ENCODE measurements around the gene DAP. TPM values are rescaled to one million over a fixed set of nuclear protein-coding genes. Genes with fewer than 3 reads are reported as not detected.

Gene DAP
- total RNA-seq, 3 donors from 2014 or later (not counting 1 experiment from before 2014, with no cell fraction given), result 38.4 to 48.9 (median 44.9) TPM

- Mint-ChIP-seq H3K9me3 (no peaks in the 10 kb centered on the region), H3K36me3 (no peaks in the 10 kb centered on the region), H3K4me3 (no peak overlapping the region), H3K27me3 (ENCODE audit: low read depth in 2 of 2) (peaks cover 17 to 46% of the 10 kb centered on the region in 2 donors), H3K4me1 (no peaks in the 10 kb centered on the region), H3K27ac (no peak overlapping the region)
- no peak for DNase-seq
- Histone ChIP-seq H3K27me3 (ENCODE audit: control insufficient read depth, insufficient read depth, low read length) (peaks cover 3% of the 10 kb centered on the region), H3K4me3 (ENCODE audit: low read length) (no peak overlapping the region), H3K9me3 (ENCODE audit: control insufficient read depth, insufficient read depth, low read length) (no peaks in the 10 kb centered on the region), H3K27ac (ENCODE audit: low read length) (no peak overlapping the region), H3K4me1 (ENCODE audit: control insufficient read depth, insufficient read depth, low read length) (no peaks in the 10 kb centered on the region), H3K36me3 (ENCODE audit: control insufficient read depth, insufficient read depth, low read length) (no peaks in the 10 kb centered on the region)
- 63% methylated on average over 3 of the region's 3 CpGs for WGBS (ENCODE audit: insufficient coverage)
- no peak for ATAC-seq
- no peak for TF ChIP-seq CTCF (IDR thresholded peaks at IDR 0.05)
- intact Hi-C loops (cut with micrococcal nuclease), result no loop called here
Measured at GRCh38 chr5:10800852-10801251, 39.8 kb upstream of the DAP start.

GRCh38 chr5:10797261-10797660, 36.2 kb upstream of the DAP start:
- no peaks in the 10 kb centered on the region for H3K9me3 Mint-ChIP-seq
- H3K4me3 Mint-ChIP-seq, result no peak overlapping the region
- DNase-seq (no peak), ATAC-seq (no peak)
- Histone ChIP-seq H3K9me3 (ENCODE audit: control insufficient read depth, insufficient read depth, low read length) (no peaks in the 10 kb centered on the region), H3K36me3 (ENCODE audit: control insufficient read depth, insufficient read depth, low read length) (no peaks in the 10 kb centered on the region), H3K4me3 (ENCODE audit: low read length) (no peak overlapping the region), H3K27ac (ENCODE audit: low read length) (no peak overlapping the region), H3K4me1 (ENCODE audit: control insufficient read depth, insufficient read depth, low read length) (no peaks in the 10 kb centered on the region), H3K27me3 (ENCODE audit: control insufficient read depth, insufficient read depth, low read length) (peaks cover 3% of the 10 kb centered on the region)
- H3K36me3 Mint-ChIP-seq, result no peaks in the 10 kb centered on the region
- peaks cover 18 to 52% of the 10 kb centered on the region in 2 donors for H3K27me3 Mint-ChIP-seq (ENCODE audit: low read depth in 2 of 2)
- 8% methylated on average over 2 of the region's 3 CpGs for WGBS (ENCODE audit: insufficient coverage)
- no peaks in the 10 kb centered on the region for H3K4me1 Mint-ChIP-seq
- H3K27ac Mint-ChIP-seq, result no peak overlapping the region
- intact Hi-C loops (cut with micrococcal nuclease), result no loop called here
- no peak for TF ChIP-seq CTCF (IDR thresholded peaks at IDR 0.05)

GRCh38 chr5:10793785-10794184, 32.8 kb upstream of the DAP start:
- Histone ChIP-seq H3K27ac (ENCODE audit: low read length) (no peak overlapping the region), H3K36me3 (ENCODE audit: control insufficient read depth, insufficient read depth, low read length) (no peaks in the 10 kb centered on the region), H3K4me3 (ENCODE audit: low read length) (no peak overlapping the region), H3K27me3 (ENCODE audit: control insufficient read depth, insufficient read depth, low read length) (no peaks in the 10 kb centered on the region), H3K4me1 (ENCODE audit: control insufficient read depth, insufficient read depth, low read length) (no peaks in the 10 kb centered on the region), H3K9me3 (ENCODE audit: control insufficient read depth, insufficient read depth, low read length) (no peaks in the 10 kb centered on the region)
- H3K27me3 Mint-ChIP-seq (ENCODE audit: low read depth in 2 of 2), result peaks cover 10 to 28% of the 10 kb centered on the region in 2 donors
- ATAC-seq (no peak), DNase-seq (no peak)
- no peak for TF ChIP-seq CTCF (IDR thresholded peaks at IDR 0.05)
- no peaks in the 10 kb centered on the region for H3K36me3 Mint-ChIP-seq
- no peaks in the 10 kb centered on the region for H3K4me1 Mint-ChIP-seq
- intact Hi-C loops (cut with micrococcal nuclease), result no loop called here
- H3K4me3 Mint-ChIP-seq, result no peak overlapping the region
- no peak overlapping the region for H3K27ac Mint-ChIP-seq
- no peaks in the 10 kb centered on the region for H3K9me3 Mint-ChIP-seq
- WGBS (ENCODE audit: insufficient coverage), result 65% methylated on average over 6 of the region's 6 CpGs

DNA sequence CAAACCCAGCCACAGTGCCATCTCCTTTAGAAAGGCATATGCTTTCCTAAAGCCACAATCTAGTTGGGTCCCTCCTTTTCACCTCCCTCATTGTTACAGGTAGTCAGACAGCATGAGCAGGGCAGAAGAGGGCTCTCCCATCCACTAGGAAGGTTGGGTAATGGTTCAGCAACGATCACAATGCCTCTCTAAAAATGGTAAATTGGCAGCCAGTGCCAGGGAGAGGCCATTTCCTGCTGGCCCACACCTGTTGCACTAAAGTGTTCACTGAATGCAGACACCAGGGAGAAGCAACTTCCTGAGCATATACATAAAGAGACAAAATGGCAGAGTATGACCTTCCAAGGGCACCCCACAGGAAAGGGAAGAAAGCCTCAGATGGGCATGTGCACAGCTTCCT, 31.3 kb upstream of the DAP start:
- H3K27ac ChIP-seq (ENCODE audit: low read length), result no peak overlapping the region
- no peaks in the 10 kb centered on the region for H3K4me1 ChIP-seq (ENCODE audit: control insufficient read depth, insufficient read depth, low read length)
- Mint-ChIP-seq H3K9me3 (no peaks in the 10 kb centered on the region), H3K27ac (no peak overlapping the region), H3K27me3 (ENCODE audit: low read depth in 2 of 2) (peaks cover 10 to 24% of the 10 kb centered on the region in 2 donors), H3K36me3 (no peaks in the 10 kb centered on the region), H3K4me3 (no peak overlapping the region), H3K4me1 (no peaks in the 10 kb centered on the region)
- intact Hi-C loops (cut with micrococcal nuclease), result no loop called here
- H3K9me3 ChIP-seq (ENCODE audit: control insufficient read depth, insufficient read depth, low read length), result no peaks in the 10 kb centered on the region
- no peaks in the 10 kb centered on the region for H3K27me3 ChIP-seq (ENCODE audit: control insufficient read depth, insufficient read depth, low read length)
- DNase-seq (no peak), ATAC-seq (no peak)
- no peak overlapping the region for H3K4me3 ChIP-seq (ENCODE audit: low read length)
- H3K36me3 ChIP-seq (ENCODE audit: control insufficient read depth, insufficient read depth, low read length), result no peaks in the 10 kb centered on the region
- 33% methylated on average over 1 of the region's 1 CpG for WGBS (ENCODE audit: insufficient coverage)
- TF ChIP-seq CTCF (IDR thresholded peaks at IDR 0.05), result no peak

Measured in natural killer cell (primary cell).